OCI-LY1 (cell line): ENCODE results near the gene FAM184A.

Source experiments
- H2AFZ ChIP-seq: fragments of 200-600 bp; sonication (generic), shearing (Covaris generic); 2 replicates; pipeline ENCODE4 v1.6.0; 2014; ENCODE audit warnings: antibody characterized with exemption, mild to moderate bottlenecking, low read length
- H3F3A ChIP-seq: fragments of 200-600 bp; sonication (generic), shearing (Covaris generic); 2 replicates; pipeline ENCODE4 v1.6.0; 2014; ENCODE audit warnings: mild to moderate bottlenecking, antibody characterized with exemption, low read length, moderate library complexity; ENCODE audit not compliant: insufficient read depth
- H3K27ac ChIP-seq: fragments of 200-600 bp; sonication (generic); 2 replicates; pipeline ENCODE4 v1.5.1; 2014; ENCODE audit warnings: low read length, mixed run types, mild to moderate bottlenecking, low read depth; ENCODE audit not compliant: poor library complexity, severe bottlenecking
- H3K27me3 ChIP-seq: fragments of 200-600 bp; sonication (generic); 2 replicates; pipeline ENCODE4 v1.6.0; 2014; ENCODE audit warnings: antibody characterized with exemption, mild to moderate bottlenecking, low read length, moderate library complexity; ENCODE audit not compliant: insufficient read depth
- H3K36me3 ChIP-seq: fragments of 200-600 bp; sonication (generic); 2 replicates; pipeline ENCODE4 v1.6.1; 2014; ENCODE audit warnings: mild to moderate bottlenecking, antibody characterized with exemption, low read length, moderate library complexity, mixed read lengths; ENCODE audit not compliant: insufficient read depth
- H3K4me1 ChIP-seq: fragments of 200-600 bp; sonication (generic); 2 replicates; pipeline ENCODE4 v1.5.1; 2014; ENCODE audit warnings: mild to moderate bottlenecking, low read length, moderate library complexity; ENCODE audit not compliant: insufficient read depth, severe bottlenecking
- H3K4me2 ChIP-seq: fragments of 200-600 bp; sonication (generic), shearing (Covaris generic); 2 replicates; pipeline ENCODE4 v1.6.1; 2014; ENCODE audit warnings: low read length
- H3K4me3 ChIP-seq: fragments of 200-600 bp; sonication (generic); 2 replicates; pipeline ENCODE4 v1.5.1; 2014; ENCODE audit warnings: low read length, low read depth, mild to moderate bottlenecking, mixed read lengths; ENCODE audit not compliant: poor library complexity, severe bottlenecking
- H3K79me2 ChIP-seq: fragments of 200-600 bp; shearing (Covaris generic); 2 replicates; pipeline ENCODE4 v1.6.1; 2016; ENCODE audit warnings: mixed run types, low read length, mixed read lengths; ENCODE audit not compliant: insufficient read depth
- H3K9ac ChIP-seq: fragments of 200-600 bp; sonication (generic), shearing (Covaris generic); 2 replicates; pipeline ENCODE4 v1.6.1; 2014; ENCODE audit warnings: mild to moderate bottlenecking, low read length, mixed read lengths
- H3K9me2 ChIP-seq: fragments of 200-600 bp; sonication (generic), shearing (Covaris generic); 2 replicates; pipeline ENCODE4 v1.6.1; 2014; ENCODE audit warnings: low read depth, mild to moderate bottlenecking, low read length, mixed read lengths
- H3K9me3 ChIP-seq: fragments of 200-600 bp; shearing (Covaris generic); 2 replicates; pipeline ENCODE4 v1.6.1; 2014; ENCODE audit warnings: low read length, mixed read lengths
- H4K20me1 ChIP-seq: fragments of 200-600 bp; sonication (generic), shearing (Covaris generic); 2 replicates; pipeline ENCODE4 v1.6.0; 2016; ENCODE audit warnings: mild to moderate bottlenecking, low read length; ENCODE audit not compliant: insufficient read depth
- EZH2 ChIP-seq: fragments of 200-600 bp; sonication (generic), shearing (Covaris generic); IDR thresholded peaks from 2 replicates; pipeline ENCODE4 v1.8.0; 2017; ENCODE audit warnings: borderline replicate concordance, mixed run types, mild to moderate bottlenecking, antibody characterized with exemption, low read length, moderate library complexity, mixed read lengths
- TF ChIP-seq, protein P1 (sequence below): fragments of 200-600 bp; sonication (generic), shearing (Covaris generic); IDR thresholded peaks from 2 replicates; pipeline ENCODE4 v1.5.1; 2017; ENCODE audit warnings: mild to moderate bottlenecking, antibody characterized with exemption, low read length, moderate library complexity, mixed read lengths

Gene FAM184A

DNA sequence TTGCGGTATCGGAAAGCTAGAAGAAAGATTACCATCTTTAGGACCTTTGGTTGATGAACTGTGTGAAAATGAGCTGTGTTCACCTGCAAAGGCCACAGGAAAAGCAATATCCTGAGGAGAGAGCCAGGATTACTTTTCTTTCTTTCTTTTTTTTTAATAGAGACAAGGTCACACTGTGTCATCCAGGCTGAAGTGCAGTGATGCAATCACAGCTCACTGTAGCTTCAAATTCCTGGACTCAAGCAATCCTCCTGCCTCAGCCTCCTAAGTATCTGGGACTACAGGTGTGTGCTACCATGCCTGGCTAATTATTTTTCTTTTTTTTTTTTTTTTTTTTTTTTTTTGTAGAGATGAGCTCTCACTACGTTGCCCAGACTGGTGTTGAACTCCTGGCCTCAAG, 17.2 kb downstream of the FAM184A start:
- no peaks in the 10 kb centered on the region for H3K36me3 ChIP-seq
- no peaks in the 10 kb centered on the region; the same call in 1 of the 2 replicates for H3K27me3 ChIP-seq
- H2AFZ ChIP-seq = no peak overlapping the region
- no peaks in the 10 kb centered on the region for H3K79me2 ChIP-seq
- no peak overlapping the region for H3K4me3 ChIP-seq
- H3K27ac ChIP-seq = no peak overlapping the region
- no peak overlapping the region for H3K4me2 ChIP-seq
- no peaks in the 10 kb centered on the region for H3K9me3 ChIP-seq
- no peaks in the 10 kb centered on the region for H3K9me2 ChIP-seq
- no peaks in the 10 kb centered on the region for H4K20me1 ChIP-seq
- TF ChIP-seq, protein P1, sequence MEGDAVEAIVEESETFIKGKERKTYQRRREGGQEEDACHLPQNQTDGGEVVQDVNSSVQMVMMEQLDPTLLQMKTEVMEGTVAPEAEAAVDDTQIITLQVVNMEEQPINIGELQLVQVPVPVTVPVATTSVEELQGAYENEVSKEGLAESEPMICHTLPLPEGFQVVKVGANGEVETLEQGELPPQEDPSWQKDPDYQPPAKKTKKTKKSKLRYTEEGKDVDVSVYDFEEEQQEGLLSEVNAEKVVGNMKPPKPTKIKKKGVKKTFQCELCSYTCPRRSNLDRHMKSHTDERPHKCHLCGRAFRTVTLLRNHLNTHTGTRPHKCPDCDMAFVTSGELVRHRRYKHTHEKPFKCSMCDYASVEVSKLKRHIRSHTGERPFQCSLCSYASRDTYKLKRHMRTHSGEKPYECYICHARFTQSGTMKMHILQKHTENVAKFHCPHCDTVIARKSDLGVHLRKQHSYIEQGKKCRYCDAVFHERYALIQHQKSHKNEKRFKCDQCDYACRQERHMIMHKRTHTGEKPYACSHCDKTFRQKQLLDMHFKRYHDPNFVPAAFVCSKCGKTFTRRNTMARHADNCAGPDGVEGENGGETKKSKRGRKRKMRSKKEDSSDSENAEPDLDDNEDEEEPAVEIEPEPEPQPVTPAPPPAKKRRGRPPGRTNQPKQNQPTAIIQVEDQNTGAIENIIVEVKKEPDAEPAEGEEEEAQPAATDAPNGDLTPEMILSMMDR = no peak
- TF ChIP-seq EZH2 = no peak
- H3F3A ChIP-seq = no peaks in the 10 kb centered on the region
- no peaks in the 10 kb centered on the region for H3K4me1 ChIP-seq
- H3K9ac ChIP-seq = no peak overlapping the region

DNA sequence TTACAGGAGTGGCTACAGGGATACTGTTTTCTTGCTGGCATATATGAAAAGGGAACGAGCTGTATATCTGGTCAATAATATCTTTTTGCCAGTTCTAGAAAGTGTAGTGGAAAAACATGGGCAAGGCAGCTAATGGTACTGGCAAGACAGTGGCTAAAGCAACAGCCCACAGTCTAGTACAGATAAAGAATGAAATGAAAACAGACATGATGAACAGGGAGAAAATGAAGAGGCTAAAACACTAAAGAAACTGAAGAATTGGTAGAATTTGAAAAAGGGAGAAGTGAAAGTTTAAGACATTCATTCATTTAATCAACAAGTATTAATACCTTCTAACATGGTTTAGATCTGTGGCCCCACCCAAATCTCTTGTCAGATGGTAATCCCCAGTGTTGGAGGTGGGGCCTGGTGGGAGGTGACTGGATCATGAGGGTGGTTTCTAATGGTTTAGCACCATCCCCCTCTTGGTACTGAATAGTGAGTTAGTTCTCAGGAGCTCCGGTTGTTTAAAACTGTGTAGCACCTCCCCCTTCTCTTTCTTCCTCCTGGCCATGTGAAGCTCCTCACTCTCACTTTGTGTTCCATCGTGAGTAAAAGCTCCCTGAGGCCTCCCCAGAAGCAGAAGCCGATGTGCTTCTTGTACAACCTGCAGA, 18.1 kb downstream of the FAM184A start:
- Histone ChIP-seq H4K20me1 (no peaks in the 10 kb centered on the region), H3K9me3 (no peaks in the 10 kb centered on the region), H3K4me3 (no peak overlapping the region), H3K4me1 (no peaks in the 10 kb centered on the region), H3F3A (no peaks in the 10 kb centered on the region), H3K9me2 (no peaks in the 10 kb centered on the region), H3K36me3 (no peaks in the 10 kb centered on the region), H2AFZ (no peak overlapping the region), H3K4me2 (no peak overlapping the region), H3K27me3 (no peaks in the 10 kb centered on the region), H3K9ac (no peak overlapping the region), H3K79me2 (no peaks in the 10 kb centered on the region), H3K27ac (no peak overlapping the region)
- TF ChIP-seq, protein P1 = no peak
- TF ChIP-seq EZH2 = no peak

DNA sequence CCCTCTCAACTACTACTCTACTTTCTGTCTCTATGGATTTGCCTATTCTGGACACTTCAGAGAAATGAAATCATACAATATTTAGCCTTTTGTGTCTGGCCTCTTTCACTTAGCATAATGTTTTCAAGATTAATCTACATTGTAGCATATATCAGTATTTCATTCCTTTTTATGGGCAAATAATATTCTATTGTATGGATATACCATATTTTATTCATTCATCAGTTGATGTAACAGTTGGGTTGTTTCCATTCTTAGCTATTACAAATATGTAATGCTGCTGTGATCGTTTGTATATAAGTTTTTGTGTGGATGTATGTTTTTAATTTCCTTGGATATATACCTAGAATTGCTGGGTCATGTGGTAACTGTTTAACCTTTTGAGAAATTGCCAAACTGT, 23.4 kb downstream of the FAM184A start:
- Histone ChIP-seq H3F3A (no peaks in the 10 kb centered on the region), H3K27me3 (no peaks in the 10 kb centered on the region), H3K9ac (no peak overlapping the region), H3K27ac (no peak overlapping the region), H3K9me3 (no peaks in the 10 kb centered on the region), H3K4me2 (no peak overlapping the region), H2AFZ (no peak overlapping the region), H3K4me3 (no peak overlapping the region), H4K20me1 (no peaks in the 10 kb centered on the region), H3K36me3 (no peaks in the 10 kb centered on the region), H3K4me1 (no peaks in the 10 kb centered on the region), H3K79me2 (no peaks in the 10 kb centered on the region), H3K9me2 (no peaks in the 10 kb centered on the region)
- TF ChIP-seq, protein P1 = no peak
- no peak for TF ChIP-seq EZH2
